SH-SY5Y (cell line): ENCODE data around the gene NHLRC2.

Experiments used
- GATA2 ChIP-seq: IDR thresholded peaks from 2 replicates; pipeline ENCODE4 v1.6.1; 2011; ENCODE audit warnings: mild to moderate bottlenecking, low read depth, low read length
- GATA3 ChIP-seq: IDR thresholded peaks from 2 replicates; pipeline ENCODE4 v1.6.1; 2011; ENCODE audit warnings: low read depth, mild to moderate bottlenecking, low read length, moderate library complexity

GRCh38 chr10:113857210-113857609 lies 2.7 kb downstream of the NHLRC2 start:
- no peak for TF ChIP-seq GATA2
- TF ChIP-seq GATA3 = no peak
